Measurements from ENCODE around the gene ADAMTS2.

Gene ADAMTS2

GRCh38 chr5:179137643-179138567 lies 207.4 kb downstream of the ADAMTS2 start:
- DNase-seq (no peak), ATAC-seq (no peak)

- no peak for ATAC-seq
- DNase-seq, result no peak
Observed at GRCh38 chr5:179137016-179137642, 208.1 kb downstream of the ADAMTS2 start.

- ATAC-seq (no peak), DNase-seq (no peak)
Observed at GRCh38 chr5:179135441-179136215, 209.6 kb downstream of the ADAMTS2 start.

GRCh38 chr5:179135006-179135405 lies 210.3 kb downstream of the ADAMTS2 start:
- no peak for ATAC-seq
- DNase-seq, result no peak

- ATAC-seq, result no peak
- DNase-seq, result no peak
Observed at GRCh38 chr5:179134511-179134910, 210.8 kb downstream of the ADAMTS2 start.

- DNase-seq (no peak), ATAC-seq (no peak)
Observed at GRCh38 chr5:179132586-179133355, 212.5 kb downstream of the ADAMTS2 start.

- DNase-seq (no peak), ATAC-seq (no peak)
Observed at GRCh38 chr5:179131886-179132585, 213.2 kb downstream of the ADAMTS2 start.

GRCh38 chr5:179131321-179131835 lies 213.9 kb downstream of the ADAMTS2 start:
- no peak for ATAC-seq
- DNase-seq, result no peak

GRCh38 chr5:179130101-179130681 lies 215.1 kb downstream of the ADAMTS2 start:
- no peak for ATAC-seq
- DNase-seq, result no peak

GRCh38 chr5:179129607-179130071 lies 215.6 kb downstream of the ADAMTS2 start:
- no peak for DNase-seq
- ATAC-seq, result no peak

GRCh38 chr5:179128976-179129375 lies 216.3 kb downstream of the ADAMTS2 start:
- ATAC-seq, result no peak

GRCh38 chr5:179128041-179128365 lies 217.3 kb downstream of the ADAMTS2 start:
- ATAC-seq (no peak), DNase-seq (no peak)

More at GRCh38 chr5:179128976-179129375, 216.3 kb downstream of the ADAMTS2 start:
- DNase-seq, result no peak

- DNase-seq (no peak), ATAC-seq (no peak)
Observed at GRCh38 chr5:179127136-179128040, 217.9 kb downstream of the ADAMTS2 start.

- DNase-seq, result no peak
- no peak for ATAC-seq
Observed at GRCh38 chr5:179126506-179126991, 218.7 kb downstream of the ADAMTS2 start.

GRCh38 chr5:179125789-179126505 lies 219.3 kb downstream of the ADAMTS2 start:
- ATAC-seq (no peak), DNase-seq (no peak)

- DNase-seq (no peak), ATAC-seq (no peak)
Observed at GRCh38 chr5:179124853-179125788, 220.1 kb downstream of the ADAMTS2 start.

GRCh38 chr5:179124273-179124852 lies 220.9 kb downstream of the ADAMTS2 start:
- DNase-seq (no peak), ATAC-seq (no peak)

Measured in stimulated activated naive CD8-positive, alpha-beta T cell treated with anti-CD3 and anti-CD28 coated beads, Interleukin-15, Interleukin-2, amounts not matched to agents 100 U/mL and 50 U/mL, for 24 hours (primary cell).